HCT116 (cell line): ENCODE results near the gene CREBL2. TPM values are rescaled to one million over a fixed set of nuclear protein-coding genes. Genes with fewer than 3 reads are reported as not detected.

Source experiments
- ATAC-seq: fragments of 200-7000 bp; cut with Tn5 transposase; 2 replicates; pipeline ENCODE4 v1.9.1; 2020; ENCODE audit warnings: mild to moderate bottlenecking, moderate library complexity
- BruUV-seq: library from RNA; stranded (reverse); fragments of 400-500 nt; replicated peaks from 2 replicates; lab custom pipeline; 2021; lab: Mats Ljungman, UMichigan
- CTCF ChIA-PET: fragments of 300-600 bp; sonication (Branson Sonifier 250); formaldehyde crosslinking; loops from one replicate; lab custom pipeline; 2021; ENCODE audit warnings: antibody characterized with exemption; lab: Charles Lee
- POLR2A ChIA-PET: fragments of 300-600, 350-600 bp; sonication (Branson Sonifier 250); formaldehyde crosslinking; loops from one replicate; lab custom pipeline; 2021; ENCODE audit warnings: antibody characterized with exemption; lab: Charles Lee
- RAD21 ChIA-PET, 2 experiments: fragments of 300-600 bp; sonication (Branson Sonifier 250); formaldehyde crosslinking; loops; one replicate each; lab custom pipeline; 2023; ENCODE audit warnings: low total read pairs in 2 of 2; ENCODE audit not compliant: uncharacterized antibody in 2 of 2, unreplicated experiment in 2 of 2, low non-redundant PET in 1 of 2; lab: Charles Lee
- DNase-seq: peaks from one replicate; pipeline ENCODE4 v3.0.0-alpha.2; 2010; ENCODE audit warnings: low read depth, low spot score
- H2AFZ ChIP-seq: fragments of 200-600 bp; shearing (Covaris generic), sonication (generic); 2 replicates; pipeline ENCODE4 v1.6.1; 2017; ENCODE audit warnings: low read depth, mixed run types, mixed read lengths, antibody characterized with exemption, low read length; ENCODE audit not compliant: poor library complexity, severe bottlenecking
- H3K27ac ChIP-seq: 2 replicates; pipeline ENCODE4 v1.5.1; 2012; ENCODE audit warnings: low read depth, low read length
- H3K27me3 ChIP-seq: fragments of 200-600 bp; sonication (generic); 2 replicates; pipeline ENCODE4 v1.6.1; 2016; ENCODE audit warnings: mixed run types, low read length, mixed read lengths; ENCODE audit not compliant: insufficient read depth
- H3K36me3 ChIP-seq, 2 experiments: fragments of 200-500 bp in 1 of 2; fragments of 200-600 bp in 1 of 2; sonication (Bioruptor generic) in 1 of 2; sonication (generic) in 1 of 2; 2 replicates each; pipeline versions ENCODE4 v1.5.1 to v1.6.1; 2014 to 2016; ENCODE audit warnings: low read length in 2 of 2, inconsistent platforms in 1 of 2, mixed read lengths in 1 of 2, mixed run types in 1 of 2; ENCODE audit not compliant: insufficient read depth in 2 of 2, control insufficient read depth in 1 of 2
- H3K4me1 ChIP-seq, 2 experiments: fragments of 200-600 bp in 1 of 2; sonication (generic) in 1 of 2; 2 replicates each; pipeline versions ENCODE4 v1.5.1 to v1.6.1; 2012 to 2017; ENCODE audit warnings: low read length in 2 of 2, inconsistent platforms in 1 of 2, mild to moderate bottlenecking in 1 of 2, mixed read lengths in 1 of 2, mixed run types in 1 of 2, moderate library complexity in 1 of 2; ENCODE audit not compliant: insufficient read depth in 2 of 2, control insufficient read depth in 1 of 2
- H3K4me2 ChIP-seq: fragments of 200-600 bp; sonication (generic); 2 replicates; pipeline ENCODE4 v1.6.1; 2017; ENCODE audit warnings: mixed run types, low read length, mixed read lengths
- H3K4me3 ChIP-seq, 2 experiments: fragments of 200-600 bp in 1 of 2; sonication (generic) in 1 of 2; replicated peaks in 1 of 2; 2 replicates each; pipeline ENCODE4 v1.5.1; 2011 to 2016; ENCODE audit warnings: low read length in 2 of 2, control low read depth in 1 of 2, low read depth in 1 of 2, mild to moderate bottlenecking in 1 of 2, mixed read lengths in 1 of 2, mixed run types in 1 of 2
- H3K79me2 ChIP-seq: fragments of 200-600 bp; sonication (generic); 2 replicates; pipeline ENCODE4 v1.6.1; 2017; ENCODE audit warnings: mild to moderate bottlenecking, mixed run types, low read length, moderate library complexity, mixed read lengths; ENCODE audit not compliant: insufficient read depth
- H3K9ac ChIP-seq: fragments of 200-600 bp; sonication (generic); 2 replicates; pipeline ENCODE4 v1.6.1; 2016; ENCODE audit warnings: low read length, mixed read lengths
- H3K9me2 ChIP-seq: fragments of 200-600 bp; sonication (generic), shearing (Covaris generic); 2 replicates; pipeline ENCODE4 v1.6.1; 2017; ENCODE audit warnings: mixed run types, mild to moderate bottlenecking, moderate library complexity; ENCODE audit not compliant: insufficient read depth
- H3K9me3 ChIP-seq, 2 experiments: fragments of 200-500 bp in 1 of 2; fragments of 200-600 bp in 1 of 2; sonication (Bioruptor generic) in 1 of 2; sonication (generic) in 1 of 2; 2 replicates each; pipeline ENCODE4 v1.6.1; 2014 to 2017; ENCODE audit warnings: low read length in 2 of 2, mixed read lengths in 2 of 2, inconsistent platforms in 1 of 2, low read depth in 1 of 2, mild to moderate bottlenecking in 1 of 2, mixed run types in 1 of 2, moderate library complexity in 1 of 2; ENCODE audit not compliant: control insufficient read depth in 1 of 2, insufficient read depth in 1 of 2
- H4K20me1 ChIP-seq: fragments of 200-600 bp; sonication (generic), shearing (Covaris generic); 2 replicates; pipeline ENCODE4 v1.6.1; 2017; ENCODE audit warnings: mixed run types, mild to moderate bottlenecking, moderate library complexity; ENCODE audit not compliant: insufficient read depth
- ATF3 ChIP-seq: IDR thresholded peaks from 2 replicates; pipeline ENCODE4 v1.6.1; 2012
- CBX3 ChIP-seq: IDR thresholded peaks from 2 replicates; pipeline ENCODE4 v1.6.1; 2012; ENCODE audit warnings: low read depth
- CEBPB ChIP-seq: IDR thresholded peaks from 2 replicates; pipeline ENCODE4 v1.6.1; 2012; ENCODE audit warnings: low read depth
- CTCF ChIP-seq, 3 experiments: fragments of 200-600 bp in 1 of 3; sonication (generic) in 1 of 3; IDR thresholded peaks in 2 of 3; conservative IDR thresholded peaks in 1 of 3; 2 replicates each; pipeline ENCODE4 v1.5.1; 2012 to 2017; ENCODE audit warnings: low read depth in 2 of 3, low read length in 2 of 3, antibody characterized with exemption in 1 of 3, borderline replicate concordance in 1 of 3, control low read depth in 1 of 3, mild to moderate bottlenecking in 1 of 3, mixed read lengths in 1 of 3, mixed run types in 1 of 3, moderate library complexity in 1 of 3; ENCODE audit not compliant: insufficient read depth in 1 of 3
- EGR1 ChIP-seq: IDR thresholded peaks from 2 replicates; pipeline ENCODE4 v1.6.1; 2012; ENCODE audit warnings: low read depth
- ELF1 ChIP-seq: IDR thresholded peaks from 2 replicates; pipeline ENCODE4 v1.6.1; 2012; ENCODE audit warnings: low read depth, borderline replicate concordance
- EZH2 ChIP-seq: fragments of 200-600 bp; sonication (generic); IDR thresholded peaks from 2 replicates; pipeline ENCODE4 v1.6.1; 2017; ENCODE audit warnings: antibody characterized with exemption, mixed run types
- MAX ChIP-seq: IDR thresholded peaks from 2 replicates; pipeline ENCODE4 v1.6.1; 2012
- POLR2A ChIP-seq: IDR thresholded peaks from 2 replicates; pipeline ENCODE4 v1.7.0; 2011; ENCODE audit warnings: borderline replicate concordance; ENCODE audit not compliant: insufficient read depth, insufficient read length; ENCODE audit errors: extremely low read depth
- POLR2AphosphoS5 ChIP-seq: IDR thresholded peaks from 2 replicates; pipeline ENCODE4 v1.6.1; 2011; ENCODE audit warnings: mild to moderate bottlenecking, low read depth, low read length, moderate library complexity
- RAD21 ChIP-seq: IDR thresholded peaks from 2 replicates; pipeline ENCODE4 v1.6.1; 2012; ENCODE audit warnings: low read depth, mild to moderate bottlenecking
- REST ChIP-seq: IDR thresholded peaks from 2 replicates; pipeline ENCODE4 v1.6.1; 2012; ENCODE audit warnings: low read depth
- SIN3A ChIP-seq: IDR thresholded peaks from 2 replicates; pipeline ENCODE4 v1.6.1; 2012; ENCODE audit warnings: low read depth
- SP1 ChIP-seq: IDR thresholded peaks from 2 replicates; pipeline ENCODE4 v1.6.1; 2012; ENCODE audit warnings: low read depth
- SRF ChIP-seq: IDR thresholded peaks from 2 replicates; pipeline ENCODE4 v1.6.1; 2012; ENCODE audit warnings: low read depth
- TCF7L2 ChIP-seq: IDR thresholded peaks from 2 replicates; pipeline ENCODE4 v1.7.0; 2011; ENCODE audit warnings: borderline replicate concordance, inconsistent platforms; ENCODE audit not compliant: insufficient read depth, insufficient read length; ENCODE audit errors: extremely low read depth
- ZBTB33 ChIP-seq: IDR thresholded peaks from 2 replicates; pipeline ENCODE4 v1.6.1; 2011; ENCODE audit warnings: mild to moderate bottlenecking, low read length, moderate library complexity; ENCODE audit not compliant: insufficient replicate concordance; ENCODE audit errors: extremely low read depth
- ZFX ChIP-seq: fragments of 450-650 bp; IDR thresholded peaks from 2 replicates; pipeline ENCODE4 v1.6.1; 2017
- ZNF274 ChIP-seq: fragments of 200-500 bp; sonication (Bioruptor generic); IDR thresholded peaks from 2 replicates; pipeline ENCODE4 v1.6.1; 2014; ENCODE audit warnings: mild to moderate bottlenecking, low read depth, low read length, inconsistent platforms
- intact Hi-C: fragments of 100-400 bp; cut with micrococcal nuclease; formaldehyde crosslinking; loops from 2 replicates; pipeline ENCODE4 v1.10.0; 2022
- total RNA-seq: library from RNA; stranded (reverse); gene quantifications from one replicate; pipeline ENCODE4 v1.2.1, GENCODE V29; 2021; ENCODE audit not compliant: unreplicated experiment

CREBL2 gene
- total RNA-seq, 1 experiment from 2014 or later: 11.3 TPM

GRCh38 chr12:12654691-12655460, 43.2 kb downstream of the CREBL2 start:
- intact Hi-C loops: loop anchor here (5.0 kb wide), 1 partner anchor 93 kb away; the partner anchor contains the start of gene DUSP16
- RAD21 ChIA-PET: no interaction called here
- CTCF ChIA-PET: interaction anchor here (0.5 to 2.0 kb wide), 2 partner anchors 276 to 278 kb away, joined by 3 to 7 read pairs; no protein-coding TSS in a partner anchor
- DNase-seq: no peak
- Histone ChIP-seq H3K4me1 (no peaks in the 10 kb centered on the region), H3K4me2 (no peak overlapping the region)
- TF ChIP-seq ZNF274 (no peak), CEBPB (no peak), RAD21 (no peak), ZFX (no peak), SRF (no peak), SIN3A (no peak), MAX (no peak), CTCF (IDR thresholded peaks at IDR 0.05 in 2 of 3, conservative IDR thresholded peaks at IDR 0.05 in 1 of 3; ENCODE audit: borderline replicate concordance in 1 of 3, insufficient read depth in 1 of 3, low read depth in 2 of 3, low read length in 2 of 3) (no peak), ATF3 (no peak), EGR1 (no peak), TCF7L2 (no peak), POLR2A (no peak), EZH2 (no peak), POLR2AphosphoS5 (no peak), CBX3 (no peak), ZBTB33 (no peak), ELF1 (no peak), SP1 (no peak), REST (no peak)
- TF ChIP-seq, all 23 proteins: peak for 0
- POLR2A ChIA-PET: no interaction called here
- BruUV-seq: no TSS peak
- peaks cover 0 to 5% of the 10 kb centered on the region in 2 experiments; a peak in 1 of 4 replicates for H3K9me3 ChIP-seq
- ATAC-seq: no peak
- no peaks in the 10 kb centered on the region for H3K36me3 ChIP-seq
- no peak overlapping the region for H3K4me3 ChIP-seq
- H2AFZ ChIP-seq: no peak overlapping the region
- no peak overlapping the region for H3K27ac ChIP-seq
- H3K9me2 ChIP-seq: no peaks in the 10 kb centered on the region
- no peaks in the 10 kb centered on the region for H3K27me3 ChIP-seq
- H3K9ac ChIP-seq: no peak overlapping the region
- H3K79me2 ChIP-seq: no peaks in the 10 kb centered on the region
- no peaks in the 10 kb centered on the region for H4K20me1 ChIP-seq
